AG04449 (cell line): ENCODE measurements around the gene NDUFA11.

ENCODE experiments used
- CTCF ChIA-PET: fragments of 350-600 bp; formaldehyde crosslinking; extraction: SDS; loops from one replicate; lab custom pipeline; 2021; ENCODE audit warnings: antibody characterized with exemption; lab: Yijun Ruan, JAX
- POLR2A ChIA-PET: fragments of 400-600, 350-600 bp; formaldehyde crosslinking; extraction: SDS; loops from one replicate; lab custom pipeline; 2020; ENCODE audit warnings: antibody characterized with exemption, inconsistent platforms; lab: Yijun Ruan, JAX
- DNase-seq: peaks from one replicate; pipeline ENCODE4 v3.0.0-alpha.2; 2010; ENCODE audit warnings: low read depth, low spot score
- H3K4me3 ChIP-seq: 2 replicates; pipeline ENCODE4 v1.5.1; 2011; ENCODE audit warnings: low read depth, mild to moderate bottlenecking, control low read depth, low read length
- TF ChIP-seq, protein P1 (sequence below): IDR thresholded peaks from one replicate; pipeline ENCODE4 v1.5.1; 2011; ENCODE audit warnings: mild to moderate bottlenecking, moderate library complexity, low read length, control low read depth, inconsistent platforms; ENCODE audit not compliant: insufficient read depth; ENCODE audit errors: missing control alignments

Gene NDUFA11

GRCh38 chr19:5903624-5904351 lies at the start of gene NDUFA11:
Gene NDUFA11, minus strand, starts transcription at chr19:5903790. Its CDS starts 82 bp downstream, at chr19:5903708.
- POLR2A ChIA-PET = interaction anchor here (0.5 to 2.6 kb wide), 7 partner anchors 11 to 611 kb away, joined by 3 to 23 read pairs (median 5); partner anchors contain the start of genes CATSPERD and LONP1
- CTCF ChIA-PET = interaction anchor here (1.4 to 4.9 kb wide), 5 partner anchors 11 to 119 kb away, joined by 3 to 41 read pairs (median 12); no protein-coding TSS in a partner anchor
- TF ChIP-seq, protein P1, sequence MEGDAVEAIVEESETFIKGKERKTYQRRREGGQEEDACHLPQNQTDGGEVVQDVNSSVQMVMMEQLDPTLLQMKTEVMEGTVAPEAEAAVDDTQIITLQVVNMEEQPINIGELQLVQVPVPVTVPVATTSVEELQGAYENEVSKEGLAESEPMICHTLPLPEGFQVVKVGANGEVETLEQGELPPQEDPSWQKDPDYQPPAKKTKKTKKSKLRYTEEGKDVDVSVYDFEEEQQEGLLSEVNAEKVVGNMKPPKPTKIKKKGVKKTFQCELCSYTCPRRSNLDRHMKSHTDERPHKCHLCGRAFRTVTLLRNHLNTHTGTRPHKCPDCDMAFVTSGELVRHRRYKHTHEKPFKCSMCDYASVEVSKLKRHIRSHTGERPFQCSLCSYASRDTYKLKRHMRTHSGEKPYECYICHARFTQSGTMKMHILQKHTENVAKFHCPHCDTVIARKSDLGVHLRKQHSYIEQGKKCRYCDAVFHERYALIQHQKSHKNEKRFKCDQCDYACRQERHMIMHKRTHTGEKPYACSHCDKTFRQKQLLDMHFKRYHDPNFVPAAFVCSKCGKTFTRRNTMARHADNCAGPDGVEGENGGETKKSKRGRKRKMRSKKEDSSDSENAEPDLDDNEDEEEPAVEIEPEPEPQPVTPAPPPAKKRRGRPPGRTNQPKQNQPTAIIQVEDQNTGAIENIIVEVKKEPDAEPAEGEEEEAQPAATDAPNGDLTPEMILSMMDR = no peak
- H3K4me3 ChIP-seq = peak within 1 kb of the TSS; percentile 100
- DNase-seq = no peak

- ChIA-PET POLR2A (no interaction called here), CTCF (interaction anchor here (0.6 to 10.7 kb wide), 6 partner anchors 9 to 156 kb away, joined by 3 to 151 read pairs (median 5); no protein-coding TSS in a partner anchor)
- no peak overlapping the region for H3K4me3 ChIP-seq
- TF ChIP-seq, protein P1 = no peak
- no peak for DNase-seq
Measured at GRCh38 chr19:5953030-5953589, 49.5 kb upstream of the NDUFA11 start.

DNA sequence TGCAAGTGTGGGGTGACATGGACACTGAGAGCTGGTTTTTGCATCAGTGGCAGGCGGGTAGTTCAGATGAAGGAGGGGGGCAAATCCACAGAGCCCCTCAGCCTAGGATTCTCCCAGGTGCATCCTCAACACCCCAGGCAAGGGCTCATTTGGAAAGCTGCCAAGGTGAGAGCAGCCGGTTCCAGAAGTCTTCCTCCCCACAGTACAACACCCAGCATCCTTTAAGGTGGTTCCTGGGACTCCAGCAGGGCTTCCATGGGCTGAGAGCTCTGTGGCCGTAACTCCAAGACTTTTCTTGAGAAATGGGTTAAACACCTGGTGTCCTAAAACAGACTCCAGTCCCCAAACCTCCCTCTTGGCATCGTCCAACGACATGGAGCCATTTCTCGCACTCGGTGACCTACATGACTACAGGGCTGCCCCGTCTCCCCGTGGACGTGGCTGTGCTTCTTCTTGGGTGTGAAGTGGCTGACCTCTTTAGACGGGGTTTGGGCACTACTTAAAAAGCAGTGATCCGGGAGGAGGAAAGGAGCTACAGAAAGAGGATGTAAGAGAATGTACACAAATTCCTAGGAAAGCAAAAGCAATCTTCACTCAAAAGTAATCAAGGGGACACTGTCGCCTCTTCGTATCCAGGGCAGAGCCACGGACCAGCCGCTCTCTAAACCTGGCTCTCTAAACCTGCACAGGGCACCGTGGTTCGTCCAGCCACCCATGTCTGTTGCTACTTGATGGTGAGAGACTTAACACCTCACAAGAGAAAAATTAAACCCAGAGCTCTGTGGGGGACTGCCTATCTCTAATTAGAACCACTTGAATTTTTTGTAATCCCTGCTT lies 48.8 kb upstream of the NDUFA11 start:
- no peak for DNase-seq
- no peak overlapping the region for H3K4me3 ChIP-seq
- ChIA-PET CTCF (interaction anchor here (1.1 to 10.7 kb wide), 6 partner anchors 10 to 148 kb away, joined by 3 to 151 read pairs (median 4); no protein-coding TSS in a partner anchor), POLR2A (no interaction called here)
- TF ChIP-seq, protein P1 = no peak

DNA sequence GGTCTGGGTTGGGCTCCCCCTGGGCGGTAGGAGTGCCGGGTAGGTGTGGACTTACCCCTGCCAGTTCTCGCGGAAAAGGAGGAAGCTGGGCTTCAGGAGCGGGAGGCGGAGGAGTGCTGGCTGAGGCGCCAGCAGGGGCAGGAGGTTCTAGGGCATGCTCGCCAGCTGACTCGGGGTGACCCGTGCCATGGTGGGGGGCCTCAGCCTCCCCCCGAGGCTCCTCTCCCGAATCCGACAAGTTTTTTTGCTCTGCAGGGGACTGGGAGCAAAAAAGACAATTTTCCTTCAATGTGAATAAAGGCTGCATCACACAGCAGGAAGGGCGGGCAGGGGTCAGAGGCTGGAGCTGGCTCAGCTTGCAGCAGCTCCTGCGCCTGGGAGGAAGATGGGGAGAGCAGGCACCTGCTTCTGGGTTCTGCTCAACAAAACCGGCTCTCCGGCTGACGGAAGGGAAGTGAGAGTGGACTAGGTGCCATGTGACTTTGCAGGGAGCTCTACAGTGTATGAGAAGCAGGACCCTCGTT lies 47.8 kb upstream of the NDUFA11 start:
- H3K4me3 ChIP-seq = no peak overlapping the region
- DNase-seq = no peak

DNA sequence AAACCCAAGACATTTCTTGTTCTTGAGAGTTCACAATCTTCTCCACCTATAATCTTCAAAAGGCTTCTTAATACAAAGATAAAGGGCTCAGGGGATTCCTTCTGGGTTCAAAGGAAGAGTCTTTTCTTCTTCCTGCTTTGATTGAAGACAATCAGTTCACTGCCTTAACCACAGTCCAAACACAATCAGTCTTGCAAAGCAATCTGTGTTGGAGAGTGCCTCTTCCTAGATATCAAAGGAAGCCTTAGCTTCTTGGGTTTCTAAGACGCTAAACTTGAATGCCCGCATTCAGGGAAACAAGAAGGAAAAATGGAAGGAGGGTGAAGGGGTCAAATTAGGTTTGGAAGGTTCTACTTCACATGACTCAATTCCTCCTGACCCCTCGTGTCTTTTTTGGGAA lies 47.2 kb upstream of the NDUFA11 start:
- no peak for DNase-seq
- CTCF ChIA-PET = interaction anchor here (1.1 to 10.7 kb wide), 2 partner anchors 8 to 19 kb away, joined by 3 to 151 read pairs; no protein-coding TSS in a partner anchor
- no peak overlapping the region for H3K4me3 ChIP-seq
- TF ChIP-seq, protein P1 = no peak
- POLR2A ChIA-PET = no interaction called here

More for the DNA sequence above, 47.8 kb upstream of the NDUFA11 start:
- POLR2A ChIA-PET = no interaction called here
- TF ChIP-seq, protein P1 = no peak
- CTCF ChIA-PET = interaction anchor here (1.0 to 10.7 kb wide), 5 partner anchors 9 to 36 kb away, joined by 3 to 151 read pairs (median 3); no protein-coding TSS in a partner anchor
